Measurements from ENCODE around the gene ORMDL3. TPM values are rescaled to one million over a fixed set of nuclear protein-coding genes. Genes with fewer than 3 reads are reported as not detected.
A peak's percentile ranks its signal among the peaks of the same experiment; 100 is the strongest.
"Not testable (repeated sequence)": the region's sequence is repeated elsewhere in the genome, so short reads cannot be mapped to it uniquely, and the experiment has no call there.

ORMDL3 gene
- total RNA-seq, 1 experiment from 2014 or later: 1,738 TPM

- intact Hi-C loops (cut with micrococcal nuclease; ENCODE audit: unreplicated experiment): loop anchor here (1.0 to 2.0 kb wide), 5 partner anchors 20 to 550 kb away; partner anchors contain the start of gene STARD3
- Mint-ChIP-seq H3K4me1 (ENCODE audit: low read depth, unreplicated experiment) (peaks cover 49% of the 10 kb centered on the region), H3K27me3 (ENCODE audit: unreplicated experiment) (peaks cover 41% of the 10 kb centered on the region), H3K4me3 (ENCODE audit: low read depth, unreplicated experiment) (no peak overlapping the region), H3K9me3 (ENCODE audit: low read depth, unreplicated experiment) (no peaks in the 10 kb centered on the region), H3K36me3 (ENCODE audit: insufficient read depth, unreplicated experiment) (peaks cover 30% of the 10 kb centered on the region), H3K27ac (ENCODE audit: unreplicated experiment) (peak overlapping the region; percentile 29)
- no TSS peak for BruUV-seq (replicated peaks)
- peak; percentile 100 for DNase-seq
- TF ChIP-seq CTCF (IDR thresholded peaks at IDR 0.05; ENCODE audit: unreplicated experiment): no peak
- CTCF ChIA-PET: interaction anchor here (0.6 to 109.6 kb wide), 61 partner anchors 19 to 786 kb away, joined by 3 to 8195 read pairs (median 5); partner anchors contain the start of genes CASC3, CDK12, CSF3 and ERBB2
These were observed 21.6 kb upstream of the ORMDL3 start for GRCh38 chr17:39949028-39949427.

GRCh38 chr17:39948489-39948828, 21.1 kb upstream of the ORMDL3 start:
- intact Hi-C loops (cut with micrococcal nuclease; ENCODE audit: unreplicated experiment): loop anchor here (1.0 to 2.0 kb wide), 3 partner anchors 11 to 550 kb away; partner anchors contain the start of gene STARD3
- not testable (repeated sequence) for H3K4me3 Mint-ChIP-seq (ENCODE audit: low read depth, unreplicated experiment); H3K9me3 Mint-ChIP-seq (ENCODE audit: low read depth, unreplicated experiment)
- peak; percentile 89 for DNase-seq
- CTCF ChIA-PET: interaction anchor here (0.6 to 109.6 kb wide), 48 partner anchors 20 to 606 kb away, joined by 3 to 8195 read pairs (median 7); partner anchors contain the start of genes CSF3, ERBB2, GRB7 and GSDMA
- Mint-ChIP-seq H3K4me1 (ENCODE audit: low read depth, unreplicated experiment) (peaks cover 49% of the 10 kb centered on the region), H3K27me3 (ENCODE audit: unreplicated experiment) (peaks cover 46% of the 10 kb centered on the region), H3K36me3 (ENCODE audit: insufficient read depth, unreplicated experiment) (peaks cover 28% of the 10 kb centered on the region), H3K27ac (ENCODE audit: unreplicated experiment) (peak overlapping the region; percentile 29)
- TSS peak; percentile 29 for BruUV-seq (replicated peaks)

DNA sequence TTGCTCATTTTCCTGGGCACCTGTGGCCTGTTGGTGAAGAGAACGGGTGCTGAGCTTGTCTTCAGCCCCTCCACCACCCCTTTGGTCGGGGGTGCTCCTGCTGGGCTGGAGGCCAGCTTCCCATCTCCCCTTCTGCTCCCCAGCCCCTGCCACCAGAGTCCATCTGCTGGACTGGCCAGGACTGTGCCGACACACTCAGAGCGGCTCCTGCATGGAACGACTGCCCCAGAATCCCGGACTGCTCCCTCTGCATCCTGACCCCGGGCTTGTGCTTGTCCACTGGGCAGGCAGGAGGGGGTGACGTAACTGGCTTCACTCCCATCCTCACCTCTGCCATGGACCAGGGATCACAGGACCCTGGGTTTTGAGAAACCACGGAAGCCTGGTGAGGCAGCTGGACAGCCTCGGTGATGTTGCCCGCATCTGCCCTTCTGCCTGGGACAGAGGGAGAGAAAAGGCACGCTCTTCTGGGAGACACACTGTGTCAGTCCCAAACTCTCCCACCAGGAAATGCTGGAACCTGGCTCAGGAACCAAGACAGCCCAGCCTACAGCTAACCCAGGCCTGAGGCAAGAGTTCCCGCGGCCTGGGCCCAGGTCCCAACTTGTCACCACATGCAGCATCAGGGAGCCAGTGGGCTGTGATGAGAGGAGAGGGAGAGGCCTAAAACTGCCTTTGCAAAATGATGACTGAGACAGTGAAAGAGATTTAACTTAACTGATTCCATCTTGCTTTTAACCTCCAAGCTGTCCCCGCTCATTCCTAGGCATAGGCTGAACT, 19.3 kb upstream of the ORMDL3 start:
- Mint-ChIP-seq H3K27ac (ENCODE audit: unreplicated experiment) (no peak overlapping the region), H3K9me3 (ENCODE audit: low read depth, unreplicated experiment) (no peaks in the 10 kb centered on the region), H3K36me3 (ENCODE audit: insufficient read depth, unreplicated experiment) (peaks cover 12% of the 10 kb centered on the region), H3K4me3 (ENCODE audit: low read depth, unreplicated experiment) (no peak overlapping the region), H3K4me1 (ENCODE audit: low read depth, unreplicated experiment) (peaks cover 39% of the 10 kb centered on the region), H3K27me3 (ENCODE audit: unreplicated experiment) (peaks cover 57% of the 10 kb centered on the region)
- TF ChIP-seq CTCF (IDR thresholded peaks at IDR 0.05; ENCODE audit: unreplicated experiment): no peak
- DNase-seq: peak; percentile 86
- no TSS peak for BruUV-seq (replicated peaks)
- intact Hi-C loops (cut with micrococcal nuclease; ENCODE audit: unreplicated experiment): no loop called here
- CTCF ChIA-PET: interaction anchor here (0.5 to 109.6 kb wide), 48 partner anchors 21 to 1695 kb away, joined by 3 to 8195 read pairs (median 8); partner anchors contain the start of genes CSF3, ERBB2, GRB7 and GSDMA

GRCh38 chr17:39944393-39944711, 17.0 kb upstream of the ORMDL3 start:
- no TSS peak for BruUV-seq (replicated peaks)
- no peak overlapping the region for H3K4me3 Mint-ChIP-seq (ENCODE audit: low read depth, unreplicated experiment)
- peaks cover 27% of the 10 kb centered on the region for H3K4me1 Mint-ChIP-seq (ENCODE audit: low read depth, unreplicated experiment)
- no peak overlapping the region for H3K27ac Mint-ChIP-seq (ENCODE audit: unreplicated experiment)
- peaks cover 7% of the 10 kb centered on the region for H3K36me3 Mint-ChIP-seq (ENCODE audit: insufficient read depth, unreplicated experiment)
- CTCF ChIA-PET: interaction anchor here (0.5 to 109.6 kb wide), 31 partner anchors 24 to 630 kb away, joined by 3 to 8195 read pairs (median 7); partner anchors contain the start of genes CASC3, CSF3, ERBB2 and GRB7
- TF ChIP-seq CTCF (IDR thresholded peaks at IDR 0.05; ENCODE audit: unreplicated experiment): no peak
- intact Hi-C loops (cut with micrococcal nuclease; ENCODE audit: unreplicated experiment): no loop called here
- no peaks in the 10 kb centered on the region for H3K9me3 Mint-ChIP-seq (ENCODE audit: low read depth, unreplicated experiment)
- H3K27me3 Mint-ChIP-seq (ENCODE audit: unreplicated experiment): peaks cover 75% of the 10 kb centered on the region
- peak; percentile 76 for DNase-seq

Measured in Calu3 (cell line).